Common myeloid progenitor, CD34-positive (primary cell): ENCODE results near the gene FLT1.

ENCODE experiments used
- CTCF ChIA-PET: fragments of 350-600 bp; sonication (Branson Sonifier 250); formaldehyde crosslinking; loops from one replicate; lab custom pipeline; 2021; ENCODE audit warnings: antibody characterized with exemption; lab: Charles Lee
- POLR2A ChIA-PET: fragments of 350-600 bp; sonication (Branson Sonifier 250); formaldehyde crosslinking; loops from one replicate; lab custom pipeline; 2021; ENCODE audit warnings: antibody characterized with exemption; lab: Charles Lee
- DNase-seq, 3 donors: peaks; one replicate each; pipeline versions ENCODE4 v3.0.0 to v3.0.0-alpha.2; 2013
- H3K27ac ChIP-seq, 2 experiments: 1 replicate in 1 of 2; 2 replicates in 1 of 2; pipeline ENCODE4 v1.7.0; 2013; ENCODE audit warnings: inconsistent platforms in 2 of 2, low read length in 2 of 2, mild to moderate bottlenecking in 2 of 2, low read depth in 1 of 2, moderate library complexity in 1 of 2; ENCODE audit not compliant: severe bottlenecking in 2 of 2, insufficient read depth in 1 of 2, poor library complexity in 1 of 2
- H3K27me3 ChIP-seq, 5 experiments: replicated peaks in 2 of 5; 1 replicate in 3 of 5; 2 replicates in 2 of 5; pipeline versions ENCODE4 v1.6.1 to v1.7.0; 2013; ENCODE audit warnings: low read length in 4 of 5, mild to moderate bottlenecking in 2 of 5, moderate library complexity in 2 of 5, inconsistent platforms in 1 of 5; ENCODE audit not compliant: insufficient read depth in 5 of 5, control insufficient read depth in 4 of 5
- H3K36me3 ChIP-seq, 4 experiments: 1 replicate in 2 of 4; 2 replicates in 2 of 4; pipeline versions ENCODE4 v1.6.1 to v1.7.0; 2013; ENCODE audit warnings: low read length in 3 of 4, control low read depth in 1 of 4, mild to moderate bottlenecking in 1 of 4; ENCODE audit not compliant: control insufficient read depth in 4 of 4, insufficient read depth in 4 of 4
- H3K4me1 ChIP-seq, 4 experiments: 1 replicate in 3 of 4; 2 replicates in 1 of 4; pipeline versions ENCODE4 v1.6.1 to v1.7.1; 2013; ENCODE audit warnings: low read length in 3 of 4, mild to moderate bottlenecking in 3 of 4, control low read depth in 1 of 4, inconsistent platforms in 1 of 4, moderate library complexity in 1 of 4; ENCODE audit not compliant: control insufficient read depth in 4 of 4, insufficient read depth in 4 of 4; ENCODE audit errors: control extremely low read depth in 1 of 4
- H3K4me3 ChIP-seq, 7 experiments: 1 replicate in 4 of 7; 2 replicates in 3 of 7; pipeline versions ENCODE4 v1.5.1 to v1.7.0; 2013; ENCODE audit warnings: mild to moderate bottlenecking in 7 of 7, low read length in 6 of 7, moderate library complexity in 6 of 7, inconsistent platforms in 2 of 7, low read depth in 2 of 7, control low read depth in 1 of 7; ENCODE audit not compliant: insufficient read depth in 4 of 7, control insufficient read depth in 1 of 7; ENCODE audit errors: extremely low read depth in 1 of 7
- H3K9me3 ChIP-seq, 5 experiments: 1 replicate in 4 of 5; 2 replicates in 1 of 5; pipeline versions ENCODE4 v1.6.1 to v1.7.1; 2013; ENCODE audit warnings: low read length in 4 of 5, mild to moderate bottlenecking in 2 of 5, inconsistent platforms in 1 of 5, low read depth in 1 of 5, moderate library complexity in 1 of 5; ENCODE audit not compliant: control insufficient read depth in 4 of 5, insufficient read depth in 2 of 5; ENCODE audit errors: control extremely low read depth in 1 of 5
- WGBS: methylation state at CpG from one replicate; pipeline ENCODE4 v1.1.5; 2013; ENCODE audit not compliant: insufficient coverage; 5-methylcytosine and 5-hydroxymethylcytosine counted together

FLT1 gene

DNA sequence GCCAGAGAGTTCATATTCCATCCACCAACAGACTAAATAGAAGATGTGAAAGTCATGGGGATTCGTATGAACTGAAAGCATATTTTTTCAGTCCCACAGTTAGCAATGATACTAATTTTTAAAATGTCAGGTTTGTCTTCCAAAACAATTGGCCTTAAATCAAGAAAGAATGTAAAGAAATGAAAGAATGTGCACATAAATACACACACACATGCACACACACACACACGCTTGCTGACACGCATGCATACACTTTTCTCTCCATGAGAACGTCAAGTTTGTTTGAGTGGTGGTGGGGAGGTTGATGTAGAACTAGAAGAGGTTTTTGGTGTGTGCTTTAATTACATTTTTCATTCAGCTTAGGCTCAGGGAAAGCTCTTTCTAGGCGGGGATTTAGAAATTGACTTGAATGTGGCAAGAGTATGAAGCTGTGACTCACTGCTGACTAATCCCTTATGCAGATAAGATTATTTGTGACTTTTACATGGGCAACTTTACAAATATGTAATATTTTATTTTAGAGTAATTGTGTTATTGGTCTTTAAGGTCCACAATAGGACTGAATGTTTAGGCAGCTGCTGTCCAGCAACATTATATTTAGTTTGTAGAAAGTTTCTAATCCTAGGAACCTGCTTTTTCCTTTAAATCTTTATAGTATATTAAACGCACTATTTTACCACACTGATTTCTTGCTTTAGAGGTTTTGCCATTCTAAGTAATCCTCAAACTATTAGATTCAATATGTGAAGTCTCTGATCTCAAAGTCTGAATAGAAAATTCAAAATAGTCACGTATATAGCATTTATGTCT, 18.8 kb downstream of the FLT1 start:
- peak in 2 of 3 donors; percentile 50 to 54 for DNase-seq
- Histone ChIP-seq H3K9me3 (no peaks in the 10 kb centered on the region), H3K4me1 (no peaks in the 10 kb centered on the region), H3K4me3 (no peak overlapping the region), H3K36me3 (no peaks in the 10 kb centered on the region), H3K27me3 (peaks cover 0 to 2% (median 0%) of the 10 kb centered on the region in 5 experiments), H3K27ac (no peak overlapping the region)
- 100% methylated on average over 2 of the region's 7 CpGs for WGBS
- CTCF ChIA-PET: interaction anchor here (0.5 to 1.6 kb wide), 3 partner anchors 11 to 153 kb away, joined by 3 to 5 read pairs (median 3); no protein-coding TSS in a partner anchor
- POLR2A ChIA-PET: no interaction called here

DNA sequence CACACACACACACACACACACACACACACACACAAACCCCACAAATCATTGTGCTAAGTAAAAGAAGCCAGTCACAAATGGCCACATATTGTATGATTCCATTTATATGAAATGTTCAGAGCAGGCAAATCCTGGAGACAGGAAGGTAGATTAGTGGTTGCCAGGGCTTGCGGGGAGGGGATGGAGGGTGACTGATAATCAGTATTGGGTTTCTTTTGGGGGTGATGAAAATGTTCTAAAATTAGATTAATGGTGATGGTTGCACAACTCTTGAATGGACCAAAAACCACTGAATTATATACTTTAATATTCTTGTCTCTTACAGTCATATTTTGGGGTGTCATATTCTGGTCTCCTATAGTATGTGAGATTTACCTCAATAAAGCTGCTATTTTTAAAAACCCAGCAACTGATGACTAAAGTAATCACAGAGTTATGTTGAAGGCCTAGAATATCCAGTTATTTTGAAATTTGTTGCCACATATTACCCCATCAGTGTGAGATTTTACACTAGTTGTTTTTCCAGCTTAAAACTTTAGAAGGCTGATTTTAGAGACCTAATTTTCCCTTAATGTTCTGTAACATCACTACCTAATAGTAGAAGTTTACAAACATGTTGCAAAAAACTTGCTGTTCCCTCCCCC, 20.3 kb downstream of the FLT1 start:
- H3K27me3 ChIP-seq: peaks cover 0 to 2% (median 0%) of the 10 kb centered on the region in 5 experiments
- H3K9me3 ChIP-seq: no peaks in the 10 kb centered on the region
- no peak for DNase-seq
- no peak overlapping the region for H3K4me3 ChIP-seq
- H3K36me3 ChIP-seq: no peaks in the 10 kb centered on the region
- ChIA-PET POLR2A (interaction anchor here (0.6 kb wide), 1 partner anchor 24 kb away, joined by 3 read pairs; no protein-coding TSS in a partner anchor), CTCF (interaction anchor here (0.6 to 1.6 kb wide), 3 partner anchors 9 to 1172 kb away, joined by 3 to 5 read pairs (median 3); no protein-coding TSS in a partner anchor)
- H3K27ac ChIP-seq: no peak overlapping the region
- no CpG with 5 or more reads among the region's 1 CpG for WGBS
- peaks cover 0 to 4% (median 1%) of the 10 kb centered on the region in 4 experiments for H3K4me1 ChIP-seq

DNA sequence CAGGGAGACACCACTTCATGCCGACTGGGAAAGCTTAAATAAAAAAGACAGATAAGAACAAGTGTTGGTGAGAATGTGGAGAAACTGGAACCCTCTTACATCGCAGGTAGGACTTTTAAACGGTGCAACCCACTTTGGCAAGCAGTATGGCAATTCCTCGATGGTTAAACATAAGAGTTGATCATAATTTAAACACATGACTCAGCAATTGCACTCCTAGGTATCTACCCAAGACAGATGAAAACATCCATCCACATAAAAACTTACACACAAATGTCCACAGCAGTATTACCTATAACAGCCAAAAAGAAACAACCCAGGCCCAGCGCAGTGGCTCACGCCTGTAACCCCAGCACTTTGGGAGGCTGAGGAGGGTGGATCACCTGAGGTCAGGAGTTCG, 21.9 kb downstream of the FLT1 start:
- Histone ChIP-seq H3K27ac (no peak overlapping the region), H3K4me1 (peaks cover 0 to 4% (median 1%) of the 10 kb centered on the region in 4 experiments), H3K4me3 (no peak overlapping the region), H3K36me3 (no peaks in the 10 kb centered on the region), H3K27me3 (no peaks in the 10 kb centered on the region), H3K9me3 (peaks cover 0 to 3% (median 0%) of the 10 kb centered on the region in 5 experiments)
- ChIA-PET CTCF (no interaction called here), POLR2A (no interaction called here)
- DNase-seq: no peak
- WGBS: 90% methylated on average over 6 of the region's 7 CpGs

DNA sequence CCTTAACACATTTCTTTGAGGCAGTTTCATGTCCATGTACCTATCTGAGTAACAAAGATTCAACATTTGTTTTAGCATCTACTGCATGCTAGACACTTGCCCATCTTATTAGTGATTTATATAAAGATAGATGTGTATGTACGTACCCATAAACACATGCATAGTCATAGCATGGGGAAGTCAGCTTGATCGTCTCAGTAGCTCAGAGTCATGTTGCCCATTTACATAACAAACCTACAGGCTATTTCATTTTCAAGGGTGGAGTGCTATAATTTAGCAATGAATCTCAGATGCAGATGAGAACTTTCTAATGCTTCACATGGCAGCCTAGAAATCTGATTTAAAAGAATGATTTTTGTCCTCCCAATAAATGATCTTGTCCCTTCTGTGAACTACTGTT, 23.5 kb downstream of the FLT1 start:
- peaks cover 0 to 3% (median 0%) of the 10 kb centered on the region in 5 experiments for H3K9me3 ChIP-seq
- POLR2A ChIA-PET: interaction anchor here (1.0 kb wide), 1 partner anchor 48 kb away, joined by 3 read pairs; no protein-coding TSS in a partner anchor
- CTCF ChIA-PET: no interaction called here
- H3K27ac ChIP-seq: no peak overlapping the region
- no CpG with 5 or more reads among the region's 2 CpGs for WGBS
- peaks cover 8 to 11% (median 10%) of the 10 kb centered on the region in 4 experiments for H3K4me1 ChIP-seq
- no peak overlapping the region for H3K4me3 ChIP-seq
- DNase-seq: peak in 2 of 3 donors; percentile 49 to 55
- H3K27me3 ChIP-seq: no peaks in the 10 kb centered on the region
- H3K36me3 ChIP-seq: no peaks in the 10 kb centered on the region

DNA sequence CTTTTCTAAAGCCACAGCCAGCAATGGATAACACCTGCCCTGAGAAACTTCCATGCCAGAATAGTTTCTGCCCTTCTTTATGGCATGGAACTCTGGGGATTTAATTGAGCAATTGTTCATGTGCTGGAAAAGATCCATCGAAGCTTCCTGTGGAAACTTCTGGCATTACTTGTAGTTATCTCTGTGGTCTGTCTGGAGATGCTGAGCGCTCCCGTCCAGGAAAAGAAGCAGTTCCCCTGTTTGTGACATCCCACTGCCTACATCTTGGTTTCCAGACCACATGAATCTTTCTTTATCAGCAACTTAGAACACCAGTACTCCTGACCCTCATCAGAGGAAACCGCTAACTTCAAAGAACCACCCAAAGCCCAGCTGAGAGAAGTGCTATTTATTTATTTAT, 24.6 kb downstream of the FLT1 start:
- Histone ChIP-seq H3K27ac (no peak overlapping the region), H3K4me3 (no peak overlapping the region), H3K4me1 (peaks cover 8 to 11% (median 10%) of the 10 kb centered on the region in 4 experiments), H3K36me3 (no peaks in the 10 kb centered on the region), H3K27me3 (no peaks in the 10 kb centered on the region), H3K9me3 (peaks cover 0 to 3% (median 0%) of the 10 kb centered on the region in 5 experiments)
- no CpG with 5 or more reads among the region's 4 CpGs for WGBS
- CTCF ChIA-PET: no interaction called here
- DNase-seq: peak in 2 of 3 donors; percentile 54 to 64
- POLR2A ChIA-PET: interaction anchor here (0.6 kb wide), 1 partner anchor 359 kb away, joined by 3 read pairs; no protein-coding TSS in a partner anchor

DNA sequence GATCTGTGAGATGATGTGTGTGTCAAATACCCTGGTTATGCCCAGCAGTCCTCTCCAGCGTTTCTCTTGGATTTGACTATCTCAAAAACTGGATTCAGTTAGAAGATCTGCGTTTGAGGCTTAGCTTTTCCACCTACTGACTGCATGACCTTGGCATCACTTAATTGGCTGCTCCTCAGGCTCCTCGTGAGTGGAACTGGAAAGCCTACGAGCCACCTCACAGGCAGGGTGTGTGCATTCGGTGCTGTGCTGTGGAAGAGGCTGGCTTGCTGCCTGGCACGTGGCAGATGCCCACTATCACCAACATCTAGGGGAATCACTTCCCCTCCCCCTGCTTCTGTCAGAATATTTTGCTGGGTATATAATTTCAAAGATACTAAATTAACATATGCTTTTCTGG, 25.6 kb downstream of the FLT1 start:
- peaks cover 8 to 11% (median 10%) of the 10 kb centered on the region in 4 experiments for H3K4me1 ChIP-seq
- H3K27ac ChIP-seq: no peak overlapping the region
- WGBS: 95% methylated on average over 2 of the region's 6 CpGs
- ChIA-PET POLR2A (no interaction called here), CTCF (interaction anchor here (1.2 kb wide), 1 partner anchor 59 kb away, joined by 3 read pairs; no protein-coding TSS in a partner anchor)
- no peaks in the 10 kb centered on the region for H3K36me3 ChIP-seq
- no peak overlapping the region for H3K4me3 ChIP-seq
- H3K27me3 ChIP-seq: no peaks in the 10 kb centered on the region
- H3K9me3 ChIP-seq: peaks cover 0 to 3% (median 0%) of the 10 kb centered on the region in 5 experiments
- no peak for DNase-seq
